Fibroblast of pulmonary artery (primary cell): Measurements from ENCODE around the gene LRRTM3.

Experiments
- DNase-seq: peaks from one replicate; pipeline ENCODE4 v3.0.0-alpha.2; 2010; ENCODE audit warnings: low read depth
- H3K4me3 ChIP-seq: replicated peaks from 2 replicates; pipeline ENCODE4 v1.5.1; 2011; ENCODE audit warnings: low read depth, mild to moderate bottlenecking, control low read depth, low read length, moderate library complexity
- TF ChIP-seq, protein P1 (sequence below): IDR thresholded peaks from 2 replicates; pipeline ENCODE4 v1.5.1; 2011; ENCODE audit warnings: mild to moderate bottlenecking, control low read depth, low read length, inconsistent platforms; ENCODE audit errors: missing control alignments

LRRTM3 gene

DNA sequence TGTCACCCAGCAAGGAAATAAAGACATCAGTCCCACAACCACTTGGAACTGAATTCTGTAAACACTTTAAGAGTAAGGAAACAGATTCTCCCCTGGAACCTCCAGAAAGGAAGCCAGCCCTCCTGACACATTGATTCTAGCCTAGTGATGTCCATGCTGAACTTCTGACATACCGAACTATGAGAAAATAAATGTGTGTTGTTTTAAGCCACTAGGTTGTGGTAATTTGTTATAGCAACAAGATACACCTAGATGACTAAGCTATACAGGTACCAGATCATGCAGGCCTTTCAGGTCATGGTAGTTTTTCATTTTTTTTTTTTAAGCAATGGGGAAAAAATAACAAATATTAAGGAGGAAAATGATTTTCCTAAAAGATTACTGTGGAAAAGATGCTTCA lies 37.6 kb upstream of the LRRTM3 start:
- H3K4me3 ChIP-seq = no peak overlapping the region
- TF ChIP-seq, protein P1, sequence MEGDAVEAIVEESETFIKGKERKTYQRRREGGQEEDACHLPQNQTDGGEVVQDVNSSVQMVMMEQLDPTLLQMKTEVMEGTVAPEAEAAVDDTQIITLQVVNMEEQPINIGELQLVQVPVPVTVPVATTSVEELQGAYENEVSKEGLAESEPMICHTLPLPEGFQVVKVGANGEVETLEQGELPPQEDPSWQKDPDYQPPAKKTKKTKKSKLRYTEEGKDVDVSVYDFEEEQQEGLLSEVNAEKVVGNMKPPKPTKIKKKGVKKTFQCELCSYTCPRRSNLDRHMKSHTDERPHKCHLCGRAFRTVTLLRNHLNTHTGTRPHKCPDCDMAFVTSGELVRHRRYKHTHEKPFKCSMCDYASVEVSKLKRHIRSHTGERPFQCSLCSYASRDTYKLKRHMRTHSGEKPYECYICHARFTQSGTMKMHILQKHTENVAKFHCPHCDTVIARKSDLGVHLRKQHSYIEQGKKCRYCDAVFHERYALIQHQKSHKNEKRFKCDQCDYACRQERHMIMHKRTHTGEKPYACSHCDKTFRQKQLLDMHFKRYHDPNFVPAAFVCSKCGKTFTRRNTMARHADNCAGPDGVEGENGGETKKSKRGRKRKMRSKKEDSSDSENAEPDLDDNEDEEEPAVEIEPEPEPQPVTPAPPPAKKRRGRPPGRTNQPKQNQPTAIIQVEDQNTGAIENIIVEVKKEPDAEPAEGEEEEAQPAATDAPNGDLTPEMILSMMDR = no peak
- no peak for DNase-seq

DNA sequence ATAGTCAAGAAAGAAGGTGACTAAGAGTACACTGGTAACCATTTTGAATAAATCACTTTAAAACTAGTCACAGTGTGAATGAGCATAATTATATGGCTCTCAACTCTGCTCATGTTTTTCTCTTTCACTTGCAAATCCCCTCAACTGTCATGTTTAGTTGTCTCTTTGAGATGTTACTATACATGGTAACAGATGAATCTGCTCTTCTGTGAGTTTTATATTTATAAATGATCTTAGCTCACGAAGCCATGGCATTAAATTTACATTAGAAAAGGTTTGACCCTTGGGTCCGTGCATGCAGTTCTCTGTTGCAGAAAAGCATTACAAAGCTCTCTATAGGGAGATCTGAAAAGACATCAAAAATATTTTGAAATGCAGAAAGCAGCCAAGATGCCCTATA lies 33.0 kb upstream of the LRRTM3 start:
- H3K4me3 ChIP-seq = no peak overlapping the region
- TF ChIP-seq, protein P1 = no peak
- no peak for DNase-seq

DNA sequence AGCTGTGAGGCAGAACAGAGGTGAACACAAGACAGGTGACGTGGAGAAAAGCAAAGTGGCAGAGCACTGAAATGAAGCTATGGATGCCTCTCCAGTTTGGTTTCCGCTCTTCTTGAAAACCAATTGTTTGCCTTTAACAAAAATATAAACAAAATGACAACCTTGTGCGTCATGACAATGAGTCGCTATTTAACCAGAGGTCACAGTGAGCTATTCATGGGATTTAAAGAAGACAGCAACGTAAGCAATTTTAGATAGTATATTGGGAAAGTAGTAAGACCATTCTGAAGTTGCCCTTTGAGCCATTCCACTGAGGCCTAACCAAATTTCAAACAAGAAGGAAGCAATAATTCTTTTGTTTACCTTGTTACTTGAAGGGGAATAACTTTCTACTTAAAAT lies 15.2 kb upstream of the LRRTM3 start:
- DNase-seq = no peak
- H3K4me3 ChIP-seq = no peak overlapping the region
- TF ChIP-seq, protein P1 = no peak

DNA sequence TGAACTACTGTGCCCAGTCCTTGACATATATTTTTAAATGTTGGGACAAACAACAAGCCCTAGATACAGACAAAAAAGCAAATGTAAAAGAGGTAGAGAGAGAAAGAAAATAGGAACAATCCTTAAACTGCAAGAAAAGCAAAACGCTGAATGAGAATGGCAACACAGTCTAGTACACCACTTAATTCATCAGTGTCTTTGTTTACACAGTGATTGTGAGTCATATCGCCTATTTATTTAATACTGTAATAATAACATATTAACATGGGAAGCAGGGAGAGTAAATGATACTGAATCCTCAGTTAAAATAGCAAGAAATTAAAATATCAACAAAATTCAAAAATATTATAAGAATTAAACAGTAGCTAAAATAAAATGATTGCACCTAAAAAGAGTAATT lies 9.8 kb upstream of the LRRTM3 start:
- H3K4me3 ChIP-seq = no peak overlapping the region
- TF ChIP-seq, protein P1 = no peak
- no peak for DNase-seq

DNA sequence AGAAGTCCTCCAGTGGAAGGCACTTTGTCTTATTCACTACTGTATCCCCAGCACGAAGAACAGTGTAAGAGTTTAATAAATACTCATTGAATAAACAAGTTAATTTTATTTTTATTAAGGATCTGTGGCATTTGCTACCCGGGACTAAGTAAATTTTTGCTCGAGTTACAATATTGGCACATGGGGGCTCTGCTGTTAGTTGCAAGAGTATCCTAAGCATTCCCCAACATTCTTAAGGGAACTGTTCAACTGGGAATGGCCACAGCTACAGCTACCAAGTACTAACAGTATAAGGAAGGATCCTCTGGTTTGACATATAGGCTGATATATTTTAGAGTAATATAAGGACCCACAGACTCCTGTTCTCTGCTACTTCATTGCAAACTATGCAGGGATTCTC lies 8.7 kb upstream of the LRRTM3 start:
- TF ChIP-seq, protein P1 = no peak
- no peak overlapping the region for H3K4me3 ChIP-seq
- DNase-seq = no peak

DNA sequence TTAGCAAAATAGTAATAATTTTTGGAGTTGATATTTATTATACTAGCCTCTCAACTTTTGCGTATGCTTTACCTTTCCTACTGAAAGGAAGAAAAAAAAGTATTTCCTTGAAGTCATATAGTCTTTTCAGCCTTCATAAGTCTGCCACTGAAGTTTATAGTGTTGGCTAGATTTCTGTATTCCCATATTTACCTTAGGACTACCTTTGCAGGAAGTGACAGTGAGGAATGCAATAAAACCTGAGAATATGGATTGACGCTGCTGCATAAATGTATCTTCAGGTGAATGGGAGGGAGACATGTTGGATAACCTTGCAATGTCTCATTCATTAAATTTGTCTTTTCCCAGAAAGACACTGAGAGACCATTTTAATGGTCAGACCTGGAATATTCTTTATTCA lies 6.6 kb upstream of the LRRTM3 start:
- TF ChIP-seq, protein P1 = no peak

DNA sequence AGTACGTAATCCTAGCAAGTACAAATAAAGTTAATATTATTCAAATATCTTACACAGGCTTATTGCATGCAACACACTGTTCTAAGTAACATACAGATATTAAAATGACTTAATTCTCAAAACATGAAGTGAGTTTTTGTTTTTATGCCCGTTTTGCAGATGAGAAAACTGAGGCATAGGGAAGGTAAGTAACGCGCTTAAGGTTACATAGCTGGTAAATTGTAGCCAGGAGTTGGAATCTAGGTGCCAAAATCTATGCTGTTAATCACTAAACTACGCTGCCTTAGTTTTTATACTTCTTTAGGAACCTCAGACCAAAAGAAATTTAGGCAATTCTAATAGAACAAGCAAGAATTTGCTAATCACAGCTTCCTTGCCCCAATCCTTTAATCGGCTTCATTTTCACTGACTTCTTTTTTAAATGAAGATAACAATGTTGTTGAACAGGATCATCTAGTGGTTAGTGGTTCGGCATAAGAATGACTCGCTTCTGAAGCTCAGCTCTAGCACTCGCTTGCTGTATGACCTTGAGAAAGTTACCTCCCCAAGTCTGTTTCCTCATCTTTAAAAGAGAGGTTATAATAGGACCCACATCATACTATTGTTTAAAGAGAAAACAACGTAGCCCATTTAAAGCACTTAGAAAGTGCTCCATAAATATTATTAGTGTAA lies 1.0 kb upstream of the LRRTM3 start:
- DNase-seq = no peak
- TF ChIP-seq, protein P1 = no peak
- no peak overlapping the region for H3K4me3 ChIP-seq

More for the DNA sequence above, 6.6 kb upstream of the LRRTM3 start:
- no peak for DNase-seq
- H3K4me3 ChIP-seq = no peak overlapping the region
